ENCODE measurements around the gene BICD2.

GRCh38 chr9:92754091-92754745, 10.4 kb downstream of the BICD2 start:
- TF ChIP-seq CTCF (IDR thresholded peaks at IDR 0.05) (no peak), POLR2AphosphoS5 (IDR thresholded peaks at IDR 0.05) (no peak), EP300 (IDR thresholded peaks at IDR 0.05) (no peak)

Measured in suprapubic skin (tissue), 4 donors.